ENCODE measurements around the gene CCDC68. TPM values are rescaled to one million over a fixed set of nuclear protein-coding genes. Genes with fewer than 3 reads are reported as not detected.

Gene CCDC68
- total RNA-seq, 3 donors from 2014 or later (not counting 1 experiment from before 2014, with no cell fraction given), result not detected

GRCh38 chr18:54878159-54878622 is 81.1 kb downstream of the CCDC68 start:
- Mint-ChIP-seq H3K4me3 (no peak overlapping the region), H3K27me3 (ENCODE audit: low read depth in 2 of 2) (no peaks in the 10 kb centered on the region), H3K9me3 (no peaks in the 10 kb centered on the region), H3K27ac (no peak overlapping the region), H3K4me1 (peaks cover 38 to 39% of the 10 kb centered on the region in 2 donors), H3K36me3 (peaks cover 10% of the 10 kb centered on the region)
- ATAC-seq (no peak), DNase-seq (no peak)
- no peaks in the 10 kb centered on the region for H3K27me3 ChIP-seq (ENCODE audit: control insufficient read depth, insufficient read depth, low read length)
- 80% methylated on average over 1 of the region's 2 CpGs for WGBS (ENCODE audit: insufficient coverage)
- intact Hi-C loops (cut with micrococcal nuclease), result no loop called here
- no peaks in the 10 kb centered on the region for H3K9me3 ChIP-seq (ENCODE audit: control insufficient read depth, insufficient read depth, low read length)
- peaks cover 26% of the 10 kb centered on the region for H3K36me3 ChIP-seq (ENCODE audit: control insufficient read depth, insufficient read depth, low read length)
- H3K4me1 ChIP-seq (ENCODE audit: control insufficient read depth, insufficient read depth, low read length), result no peaks in the 10 kb centered on the region
- H3K27ac ChIP-seq (ENCODE audit: low read length), result no peak overlapping the region
- TF ChIP-seq CTCF (IDR thresholded peaks at IDR 0.05), result no peak
- H3K4me3 ChIP-seq (ENCODE audit: low read length), result no peak overlapping the region

- H3K36me3 ChIP-seq (ENCODE audit: control insufficient read depth, insufficient read depth, low read length), result peaks cover 17% of the 10 kb centered on the region
- H3K9me3 Mint-ChIP-seq, result no peaks in the 10 kb centered on the region
Measured at GRCh38 chr18:54877076-54877475, 82.2 kb downstream of the CCDC68 start.

GRCh38 chr18:54875063-54875462 is 84.2 kb downstream of the CCDC68 start:
- Histone ChIP-seq H3K9me3 (ENCODE audit: control insufficient read depth, insufficient read depth, low read length) (no peaks in the 10 kb centered on the region), H3K4me1 (ENCODE audit: control insufficient read depth, insufficient read depth, low read length) (no peaks in the 10 kb centered on the region), H3K36me3 (ENCODE audit: control insufficient read depth, insufficient read depth, low read length) (peaks cover 8% of the 10 kb centered on the region), H3K27ac (ENCODE audit: low read length) (no peak overlapping the region), H3K4me3 (ENCODE audit: low read length) (no peak overlapping the region), H3K27me3 (ENCODE audit: control insufficient read depth, insufficient read depth, low read length) (no peaks in the 10 kb centered on the region)
- no peak overlapping the region for H3K4me3 Mint-ChIP-seq
- TF ChIP-seq CTCF (IDR thresholded peaks at IDR 0.05), result no peak
- ATAC-seq (no peak), DNase-seq (no peak)
- intact Hi-C loops (cut with micrococcal nuclease), result no loop called here
- 98% methylated on average over 3 of the region's 3 CpGs for WGBS (ENCODE audit: insufficient coverage)
- peaks cover 43 to 54% of the 10 kb centered on the region in 2 donors for H3K4me1 Mint-ChIP-seq
- H3K27ac Mint-ChIP-seq, result no peak overlapping the region
- H3K9me3 Mint-ChIP-seq, result no peaks in the 10 kb centered on the region
- H3K27me3 Mint-ChIP-seq (ENCODE audit: low read depth in 2 of 2), result no peaks in the 10 kb centered on the region
- peaks cover 6% of the 10 kb centered on the region for H3K36me3 Mint-ChIP-seq

More at GRCh38 chr18:54877076-54877475, 82.2 kb downstream of the CCDC68 start:
- peaks cover 39 to 46% of the 10 kb centered on the region in 2 donors for H3K4me1 Mint-ChIP-seq
- intact Hi-C loops (cut with micrococcal nuclease), result no loop called here
- H3K9me3 ChIP-seq (ENCODE audit: control insufficient read depth, insufficient read depth, low read length), result no peaks in the 10 kb centered on the region
- no peak for TF ChIP-seq CTCF (IDR thresholded peaks at IDR 0.05)
- ATAC-seq (no peak), DNase-seq (no peak)
- no peak overlapping the region for H3K4me3 Mint-ChIP-seq
- H3K27ac ChIP-seq (ENCODE audit: low read length), result no peak overlapping the region
- no peak overlapping the region for H3K27ac Mint-ChIP-seq
- 100% methylated on average over 1 of the region's 1 CpG for WGBS (ENCODE audit: insufficient coverage)
- H3K4me1 ChIP-seq (ENCODE audit: control insufficient read depth, insufficient read depth, low read length), result no peaks in the 10 kb centered on the region
- no peaks in the 10 kb centered on the region for H3K27me3 ChIP-seq (ENCODE audit: control insufficient read depth, insufficient read depth, low read length)
- no peaks in the 10 kb centered on the region for H3K27me3 Mint-ChIP-seq (ENCODE audit: low read depth in 2 of 2)
- H3K4me3 ChIP-seq (ENCODE audit: low read length), result no peak overlapping the region
- H3K36me3 Mint-ChIP-seq, result peaks cover 10% of the 10 kb centered on the region

- Mint-ChIP-seq H3K4me3 (no peak overlapping the region), H3K4me1 (peaks cover 38 to 60% of the 10 kb centered on the region in 2 donors), H3K36me3 (no peaks in the 10 kb centered on the region), H3K27me3 (ENCODE audit: low read depth in 2 of 2) (no peaks in the 10 kb centered on the region), H3K27ac (peak overlapping the region in 1 of 2 donors; percentile 83), H3K9me3 (no peaks in the 10 kb centered on the region)
- intact Hi-C loops (cut with micrococcal nuclease), result no loop called here
- Histone ChIP-seq H3K4me1 (ENCODE audit: control insufficient read depth, insufficient read depth, low read length) (no peaks in the 10 kb centered on the region), H3K36me3 (ENCODE audit: control insufficient read depth, insufficient read depth, low read length) (peaks cover 2% of the 10 kb centered on the region), H3K27ac (ENCODE audit: low read length) (no peak overlapping the region), H3K9me3 (ENCODE audit: control insufficient read depth, insufficient read depth, low read length) (no peaks in the 10 kb centered on the region), H3K27me3 (ENCODE audit: control insufficient read depth, insufficient read depth, low read length) (no peaks in the 10 kb centered on the region), H3K4me3 (ENCODE audit: low read length) (no peak overlapping the region)
- no peak for ATAC-seq
- no peak for TF ChIP-seq CTCF (IDR thresholded peaks at IDR 0.05)
- WGBS (ENCODE audit: insufficient coverage), result 97% methylated on average over 2 of the region's 2 CpGs
- DNase-seq, result no peak
Measured at GRCh38 chr18:54873884-54874255, 85.4 kb downstream of the CCDC68 start.

Measured in natural killer cell (primary cell).